OCI-LY7 (cell line): ENCODE results near the gene PLCB2. TPM values are rescaled to one million over a fixed set of nuclear protein-coding genes. Genes with fewer than 3 reads are reported as not detected.

ENCODE experiments used
- BruUV-seq: library from RNA; stranded (reverse); fragments of 400-500 nt; replicated peaks from 2 replicates; lab custom pipeline; 2021; lab: Mats Ljungman, UMichigan
- CTCF ChIA-PET: fragments of 300-600 bp; sonication (Branson Sonifier 250); formaldehyde crosslinking; loops from one replicate; lab custom pipeline; 2022; ENCODE audit warnings: antibody characterized with exemption; ENCODE audit not compliant: unreplicated experiment; lab: Charles Lee
- POLR2A ChIA-PET: fragments of 300-600 bp; sonication (Branson Sonifier 250); formaldehyde crosslinking; loops from one replicate; lab custom pipeline; 2022; ENCODE audit warnings: antibody characterized with exemption; lab: Charles Lee
- DNase-seq: peaks from one replicate; pipeline ENCODE4 v3.0.0-alpha.2; 2015; ENCODE audit warnings: low spot score
- H2AFZ ChIP-seq: fragments of 200-600 bp; sonication (generic), shearing (Covaris generic); 2 replicates; pipeline ENCODE4 v1.6.1; 2014; ENCODE audit warnings: mild to moderate bottlenecking, antibody characterized with exemption, low read length, moderate library complexity
- H3K27ac ChIP-seq: fragments of 200-600 bp; sonication (generic); 2 replicates; pipeline ENCODE4 v1.5.1; 2014; ENCODE audit warnings: mixed run types, low read depth, mild to moderate bottlenecking, moderate library complexity, low read length, inconsistent platforms; ENCODE audit not compliant: poor library complexity, severe bottlenecking
- H3K36me3 ChIP-seq: fragments of 200-600 bp; sonication (generic); 2 replicates; pipeline ENCODE4 v1.6.1; 2014; ENCODE audit warnings: mild to moderate bottlenecking, antibody characterized with exemption, low read length, moderate library complexity, mixed read lengths; ENCODE audit not compliant: insufficient read depth
- H3K4me1 ChIP-seq: fragments of 200-600 bp; sonication (generic); 2 replicates; pipeline ENCODE4 v1.5.1; 2014; ENCODE audit warnings: mild to moderate bottlenecking, low read length; ENCODE audit not compliant: insufficient read depth, poor library complexity, severe bottlenecking
- H3K4me2 ChIP-seq: fragments of 200-600 bp; sonication (generic); 2 replicates; pipeline ENCODE4 v1.6.1; 2014; ENCODE audit warnings: mild to moderate bottlenecking, low read length
- H3K4me3 ChIP-seq: fragments of 200-600 bp; sonication (generic); 2 replicates; pipeline ENCODE4 v1.5.1; 2014; ENCODE audit warnings: mild to moderate bottlenecking, low read depth, low read length; ENCODE audit not compliant: poor library complexity, severe bottlenecking
- H3K79me2 ChIP-seq: fragments of 200-600 bp; sonication (generic); 2 replicates; pipeline ENCODE4 v1.6.1; 2016; ENCODE audit warnings: low read depth, mild to moderate bottlenecking, low read length, moderate library complexity, mixed read lengths; ENCODE audit not compliant: insufficient read depth
- H3K9me2 ChIP-seq: fragments of 200-600 bp; sonication (generic); 2 replicates; pipeline ENCODE4 v1.6.1; 2016; ENCODE audit warnings: mild to moderate bottlenecking, low read length, mixed read lengths; ENCODE audit not compliant: insufficient read depth
- H3K9me3 ChIP-seq: fragments of 200-600 bp; sonication (generic); 2 replicates; pipeline ENCODE4 v1.6.1; 2014; ENCODE audit warnings: mild to moderate bottlenecking, mixed run types, low read length, mixed read lengths
- H4K20me1 ChIP-seq: fragments of 200-600 bp; sonication (generic); 2 replicates; pipeline ENCODE4 v1.6.1; 2014; ENCODE audit warnings: mild to moderate bottlenecking, antibody characterized with exemption, low read length, moderate library complexity, mixed read lengths; ENCODE audit not compliant: insufficient read depth
- EZH2phosphoT487 ChIP-seq: fragments of 200-600 bp; sonication (generic); IDR thresholded peaks from 2 replicates; pipeline ENCODE4 v1.6.1; 2018; ENCODE audit warnings: low read depth, borderline replicate concordance, mild to moderate bottlenecking, mixed run types, antibody characterized with exemption, low read length, moderate library complexity, mixed read lengths
- intact Hi-C: fragments of 100-400 bp; cut with micrococcal nuclease; formaldehyde crosslinking; loops from one replicate; pipeline ENCODE4 v1.10.0; 2022; ENCODE audit not compliant: unreplicated experiment
- total RNA-seq, 2 experiments: library from RNA; depleted of rRNA in 1 of 2; stranded (reverse); fragments of >200 nt in 1 of 2; shearing (Covaris generic) in 1 of 2; gene quantifications; 2 replicates each; pipeline ENCODE4 v1.2.3, GENCODE V29; 2014 to 2022
- TF ChIP-seq, protein P1 (sequence below): fragments of 200-600 bp; sonication (generic); conservative IDR thresholded peaks from 2 replicates; pipeline ENCODE4 v1.5.1; 2014; ENCODE audit warnings: mild to moderate bottlenecking, antibody characterized with exemption, low read length, moderate library complexity, mixed read lengths

PLCB2 gene
- total RNA-seq, 2 experiments from 2014 or later = 9.6 TPM; not detected in 1

DNA sequence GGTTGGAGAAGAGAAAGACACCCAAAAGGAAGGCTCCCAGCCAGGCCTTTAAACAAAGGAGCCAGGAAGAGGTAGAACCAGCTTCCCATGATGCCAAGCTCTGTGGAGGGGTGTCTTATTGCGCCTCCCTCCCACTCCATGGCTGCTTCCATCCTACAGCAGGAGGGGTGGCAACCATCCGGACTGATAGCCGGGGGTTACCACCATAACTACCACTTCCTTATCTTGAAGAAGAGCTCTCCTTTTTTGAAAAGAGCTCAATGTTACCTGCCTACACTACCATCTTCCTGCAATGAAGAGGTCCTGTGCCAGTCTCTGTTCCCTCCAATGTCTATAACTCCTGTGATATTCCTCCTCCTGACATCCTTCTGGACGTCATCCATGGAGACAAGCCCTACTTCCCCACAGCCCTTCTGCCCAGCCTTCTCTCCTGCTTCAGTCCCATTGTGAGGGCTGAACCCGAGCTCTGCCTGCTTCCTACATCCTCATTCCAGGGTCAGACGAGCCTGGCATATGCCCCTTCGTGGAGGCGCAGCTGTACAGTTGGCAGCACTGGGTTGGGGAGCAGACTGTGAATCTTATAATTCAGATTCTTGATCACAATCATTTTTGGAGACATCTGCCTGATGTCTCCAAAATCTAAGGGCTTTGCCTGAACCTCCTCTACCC, 24.5 kb upstream of the PLCB2 start:
- ChIA-PET POLR2A (interaction anchor here (0.5 kb wide), 1 partner anchor 22 kb away, joined by 3 read pairs; no protein-coding TSS in a partner anchor), CTCF (no interaction called here)
- intact Hi-C loops = no loop called here
- H3K4me1 ChIP-seq = peaks cover 8% of the 10 kb centered on the region
- H3K4me2 ChIP-seq = no peak overlapping the region
- no peaks in the 10 kb centered on the region for H3K79me2 ChIP-seq
- BruUV-seq = no TSS peak
- H2AFZ ChIP-seq = no peak overlapping the region
- H3K4me3 ChIP-seq = no peak overlapping the region
- H3K9me3 ChIP-seq = no peaks in the 10 kb centered on the region
- no peaks in the 10 kb centered on the region for H4K20me1 ChIP-seq
- DNase-seq = no peak
- H3K36me3 ChIP-seq = no peaks in the 10 kb centered on the region
- no peaks in the 10 kb centered on the region for H3K9me2 ChIP-seq
- H3K27ac ChIP-seq = no peak overlapping the region
- TF ChIP-seq, protein P1, sequence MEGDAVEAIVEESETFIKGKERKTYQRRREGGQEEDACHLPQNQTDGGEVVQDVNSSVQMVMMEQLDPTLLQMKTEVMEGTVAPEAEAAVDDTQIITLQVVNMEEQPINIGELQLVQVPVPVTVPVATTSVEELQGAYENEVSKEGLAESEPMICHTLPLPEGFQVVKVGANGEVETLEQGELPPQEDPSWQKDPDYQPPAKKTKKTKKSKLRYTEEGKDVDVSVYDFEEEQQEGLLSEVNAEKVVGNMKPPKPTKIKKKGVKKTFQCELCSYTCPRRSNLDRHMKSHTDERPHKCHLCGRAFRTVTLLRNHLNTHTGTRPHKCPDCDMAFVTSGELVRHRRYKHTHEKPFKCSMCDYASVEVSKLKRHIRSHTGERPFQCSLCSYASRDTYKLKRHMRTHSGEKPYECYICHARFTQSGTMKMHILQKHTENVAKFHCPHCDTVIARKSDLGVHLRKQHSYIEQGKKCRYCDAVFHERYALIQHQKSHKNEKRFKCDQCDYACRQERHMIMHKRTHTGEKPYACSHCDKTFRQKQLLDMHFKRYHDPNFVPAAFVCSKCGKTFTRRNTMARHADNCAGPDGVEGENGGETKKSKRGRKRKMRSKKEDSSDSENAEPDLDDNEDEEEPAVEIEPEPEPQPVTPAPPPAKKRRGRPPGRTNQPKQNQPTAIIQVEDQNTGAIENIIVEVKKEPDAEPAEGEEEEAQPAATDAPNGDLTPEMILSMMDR = no peak

DNA sequence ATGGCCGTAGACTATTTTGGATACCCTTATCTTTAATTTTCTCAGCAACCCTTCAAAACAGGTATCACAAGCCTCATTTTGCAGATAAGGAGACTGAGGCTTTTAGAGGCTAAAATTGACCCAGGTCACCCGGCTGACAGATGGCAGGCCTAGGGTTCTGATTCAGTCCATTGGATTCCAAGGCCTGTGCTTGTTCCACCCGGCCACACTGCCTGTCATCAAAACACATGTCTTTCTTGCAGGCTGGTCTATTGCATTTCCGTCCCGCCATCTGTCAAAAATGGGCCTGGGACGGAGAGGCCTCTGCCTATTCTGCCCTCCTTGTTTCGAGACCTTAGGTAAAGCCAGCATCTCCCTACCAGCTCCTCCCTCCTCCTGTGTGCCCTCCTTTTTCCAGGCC, 23.9 kb upstream of the PLCB2 start:
- POLR2A ChIA-PET = no interaction called here
- CTCF ChIA-PET = no interaction called here
- TF ChIP-seq, protein P1 = no peak
- TF ChIP-seq EZH2phosphoT487 = no peak
- peaks cover 8% of the 10 kb centered on the region for H3K4me1 ChIP-seq
- intact Hi-C loops = no loop called here
- H3K79me2 ChIP-seq = no peaks in the 10 kb centered on the region
- BruUV-seq = no TSS peak
- H4K20me1 ChIP-seq = no peaks in the 10 kb centered on the region
- H3K9me2 ChIP-seq = no peaks in the 10 kb centered on the region
- H3K9me3 ChIP-seq = no peaks in the 10 kb centered on the region
- H3K4me2 ChIP-seq = no peak overlapping the region
- no peak overlapping the region for H3K4me3 ChIP-seq
- H2AFZ ChIP-seq = no peak overlapping the region
- no peak for DNase-seq
- no peaks in the 10 kb centered on the region for H3K36me3 ChIP-seq
- H3K27ac ChIP-seq = no peak overlapping the region

DNA sequence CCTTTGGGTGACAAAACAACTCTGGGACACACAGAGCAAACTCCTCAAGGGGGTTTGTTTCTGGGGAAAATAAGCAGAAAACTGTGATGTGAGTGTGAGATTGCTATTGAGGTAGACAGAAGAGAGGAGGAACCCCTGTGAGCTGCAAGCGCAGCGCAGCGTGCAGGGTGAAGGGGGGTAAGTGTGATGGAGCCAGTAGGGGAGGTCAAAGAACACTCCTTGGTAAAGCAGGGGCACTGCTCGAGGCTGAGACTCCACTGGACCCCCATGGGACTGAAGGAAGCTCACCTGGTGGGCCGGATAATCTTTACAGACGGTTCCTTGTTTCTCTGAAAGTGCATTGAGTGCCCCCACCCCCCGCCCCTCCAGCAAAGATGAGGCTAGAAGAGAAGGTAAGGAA, 23.3 kb upstream of the PLCB2 start:
- TF ChIP-seq EZH2phosphoT487 = no peak
- TF ChIP-seq, protein P1 = no peak

More for the DNA sequence above, 23.3 kb upstream of the PLCB2 start:
- Histone ChIP-seq H3K4me2 (no peak overlapping the region), H3K4me3 (no peak overlapping the region), H3K9me2 (no peaks in the 10 kb centered on the region), H2AFZ (no peak overlapping the region), H3K4me1 (peaks cover 8% of the 10 kb centered on the region), H4K20me1 (no peaks in the 10 kb centered on the region), H3K36me3 (no peaks in the 10 kb centered on the region), H3K27ac (no peak overlapping the region), H3K9me3 (no peaks in the 10 kb centered on the region), H3K79me2 (no peaks in the 10 kb centered on the region)
- no TSS peak for BruUV-seq
- intact Hi-C loops = no loop called here
- DNase-seq = no peak
- ChIA-PET CTCF (no interaction called here), POLR2A (interaction anchor here (0.6 kb wide), 1 partner anchor 43 kb away, joined by 3 read pairs; no protein-coding TSS in a partner anchor)
